NOMO-1 (cell line): ENCODE data around the gene FAM13C.

Source experiments
- DNase-seq, 2 experiments: peaks; one replicate each; lab custom pipeline; 2025; ENCODE audit not compliant: unreplicated experiment in 2 of 2; lab: John Stamatoyannopoulos, UW

Gene FAM13C

DNA sequence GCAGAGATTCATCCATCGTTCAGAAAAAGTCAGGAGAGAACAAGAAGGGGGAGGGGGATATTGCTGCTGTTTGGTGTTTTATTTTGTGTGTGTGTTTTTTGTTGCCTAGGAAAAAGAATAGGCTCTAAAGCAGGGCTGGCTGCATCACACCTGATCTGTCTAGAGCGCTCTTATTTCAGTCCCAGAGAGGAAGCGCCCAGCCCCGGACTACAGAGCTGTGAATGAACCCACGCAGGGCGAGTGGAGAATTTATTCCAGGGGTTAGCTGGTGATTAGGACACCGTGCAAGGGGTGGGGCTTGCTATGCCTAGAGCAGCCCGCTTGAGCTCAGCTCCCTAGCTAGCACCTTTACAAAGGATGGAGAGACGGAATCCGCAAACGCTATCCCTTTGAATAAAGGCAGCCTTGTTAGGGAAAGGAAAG lies 621 bp upstream of the FAM13C start:
- no peak for DNase-seq

- no peak for DNase-seq
Observed at GRCh38 chr10:59361663-59362143, 646 bp downstream of the FAM13C start.

- DNase-seq: no peak
Observed at GRCh38 chr10:59360605-59361405, 1.5 kb downstream of the FAM13C start.

GRCh38 chr10:59358576-59358975 lies 3.8 kb downstream of the FAM13C start:
- no peak for DNase-seq

DNA sequence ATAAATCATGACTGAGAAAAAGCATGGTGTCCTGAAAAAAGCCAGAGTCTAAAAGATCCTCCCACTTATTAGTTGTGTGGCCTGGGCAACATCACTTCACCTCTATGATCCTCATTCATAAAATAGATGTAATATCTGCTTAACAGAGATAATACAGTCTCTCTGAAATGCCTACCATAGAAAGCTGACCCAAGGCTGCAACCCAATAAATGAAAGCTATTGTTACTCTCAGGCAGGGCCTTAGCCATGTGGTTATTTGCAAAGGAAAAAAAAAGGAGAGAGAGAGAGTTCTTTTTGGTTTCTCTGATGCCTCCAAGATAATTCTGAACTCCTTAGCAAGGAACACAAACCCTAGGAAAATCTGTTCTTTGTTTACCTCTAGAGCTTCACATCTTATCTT lies 7.9 kb downstream of the FAM13C start:
- no peak for DNase-seq

GRCh38 chr10:59350558-59350957 lies 11.8 kb downstream of the FAM13C start:
- DNase-seq: no peak

DNA sequence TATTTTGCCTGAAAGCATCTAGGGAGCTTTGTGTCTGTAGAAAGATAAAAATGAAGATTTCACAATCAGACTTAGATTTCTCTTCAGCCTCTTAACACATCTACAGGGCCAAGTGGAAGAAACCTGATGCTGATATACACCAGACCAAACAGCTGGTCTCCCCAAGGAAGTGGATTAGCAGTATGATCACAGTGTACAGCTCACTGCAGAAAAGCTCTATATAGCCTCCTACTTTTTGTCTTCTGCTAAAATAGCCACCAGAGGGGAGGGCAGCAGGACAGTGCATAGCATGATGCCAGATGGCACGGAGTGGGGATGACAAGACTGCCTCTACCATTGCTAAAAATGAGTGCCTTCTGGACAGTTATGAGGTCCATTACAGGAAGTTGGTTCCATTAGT lies 16.0 kb downstream of the FAM13C start:
- no peak for DNase-seq

DNA sequence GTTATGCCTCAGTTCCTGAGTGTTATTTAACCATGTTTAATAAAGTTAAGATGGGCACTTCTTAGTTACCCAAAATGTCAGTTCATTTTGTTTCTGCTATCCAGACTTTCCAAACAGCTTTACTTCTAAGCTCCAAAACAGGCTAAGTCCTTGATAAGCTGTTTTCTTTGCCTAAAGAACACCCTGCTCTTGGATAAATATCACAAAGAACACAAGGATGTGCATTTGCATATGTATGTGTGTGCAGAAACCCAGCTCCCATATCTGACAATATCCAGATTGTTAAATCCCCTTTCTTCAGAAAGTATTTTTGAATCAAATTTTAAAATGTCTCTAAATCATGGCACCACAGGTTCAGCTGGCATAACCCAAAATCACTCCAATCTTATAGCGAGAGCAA lies 19.6 kb downstream of the FAM13C start:
- no peak for DNase-seq

GRCh38 chr10:59342000-59342399 lies 20.3 kb downstream of the FAM13C start:
- DNase-seq: no peak

DNA sequence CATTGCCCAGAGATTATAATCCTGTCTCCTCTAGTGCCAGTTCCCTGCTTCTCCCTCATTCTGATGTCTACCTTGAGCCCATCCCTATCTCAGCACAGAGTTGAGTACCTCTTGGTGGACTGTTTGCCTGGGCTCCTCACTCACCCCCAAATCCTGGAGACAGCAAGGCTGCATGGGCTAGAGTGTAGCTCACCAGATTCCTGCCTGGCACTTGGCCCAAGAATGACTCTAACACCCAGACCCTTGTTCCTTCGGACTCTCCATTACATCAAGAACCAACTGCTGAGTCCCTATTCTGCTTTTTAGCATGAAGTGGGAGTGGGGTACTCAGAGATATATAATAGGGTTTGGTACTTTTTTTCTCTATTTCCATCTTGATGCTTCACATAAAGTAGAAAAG lies 22.1 kb downstream of the FAM13C start:
- DNase-seq: no peak

DNA sequence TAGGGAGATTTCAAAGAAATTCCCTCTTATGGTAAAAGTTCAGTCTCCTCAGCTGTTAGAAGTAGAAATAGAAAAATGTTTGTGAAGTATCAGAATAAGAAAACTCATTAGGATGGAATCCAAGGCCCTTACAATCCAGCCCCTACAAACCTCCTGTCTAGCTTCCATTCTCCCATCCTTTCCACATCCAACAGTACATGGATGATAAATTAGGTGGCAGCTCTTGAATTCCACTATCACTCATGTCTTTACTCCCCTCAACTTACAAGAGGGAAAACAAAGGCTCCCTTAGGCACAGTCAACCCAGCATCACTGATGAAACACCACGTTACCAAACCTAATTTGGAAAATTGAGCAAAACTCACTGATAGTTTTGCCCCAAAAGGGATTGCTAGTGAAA lies 23.0 kb downstream of the FAM13C start:
- DNase-seq: no peak

DNA sequence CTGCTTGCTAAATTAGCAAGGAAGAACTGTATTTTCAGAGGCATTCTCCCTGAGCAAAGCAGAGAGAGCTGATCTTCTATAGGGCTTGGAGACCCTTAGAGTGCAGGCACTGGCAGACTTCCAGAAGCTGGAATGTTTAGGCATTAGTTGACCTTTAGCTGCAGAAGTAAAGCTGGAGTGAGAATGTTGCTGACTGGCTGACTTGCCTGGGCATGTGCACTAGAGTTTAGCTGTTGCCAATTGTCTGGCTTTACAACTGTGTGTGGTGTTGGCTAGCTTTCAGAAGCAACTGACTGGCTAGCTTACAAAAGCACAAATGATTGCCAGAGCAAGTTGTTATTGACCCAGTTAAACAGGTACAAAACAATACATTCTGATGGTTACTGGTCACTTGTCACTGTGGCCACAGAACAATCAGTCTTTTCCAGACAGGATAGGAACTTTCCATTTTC lies 25.1 kb downstream of the FAM13C start:
- DNase-seq: no peak

- no peak for DNase-seq
Observed at GRCh38 chr10:59336632-59337031, 25.7 kb downstream of the FAM13C start.

GRCh38 chr10:59335497-59335896 lies 26.9 kb downstream of the FAM13C start:
- no peak for DNase-seq

- DNase-seq: no peak
Observed at GRCh38 chr10:59333701-59334100, 28.6 kb downstream of the FAM13C start.

DNA sequence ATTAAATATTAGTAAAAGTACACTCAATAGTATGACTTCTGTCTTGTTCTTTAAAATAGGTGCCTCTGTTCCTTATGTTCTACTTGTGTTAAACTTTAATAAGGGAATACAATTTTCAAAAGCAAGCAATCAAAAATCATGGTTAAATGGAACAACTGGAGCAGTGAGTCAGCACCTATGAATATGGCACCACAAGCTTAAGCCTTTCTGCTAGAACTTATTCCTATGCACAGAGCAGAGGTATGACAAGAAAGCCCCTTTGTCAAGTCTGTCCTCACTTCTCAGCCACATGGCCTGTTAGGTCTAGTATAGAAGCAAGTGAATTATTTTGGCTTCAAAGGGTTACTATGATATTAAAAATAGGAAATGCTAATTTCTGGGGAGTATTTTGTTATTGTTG lies 29.8 kb downstream of the FAM13C start:
- DNase-seq: no peak

DNA sequence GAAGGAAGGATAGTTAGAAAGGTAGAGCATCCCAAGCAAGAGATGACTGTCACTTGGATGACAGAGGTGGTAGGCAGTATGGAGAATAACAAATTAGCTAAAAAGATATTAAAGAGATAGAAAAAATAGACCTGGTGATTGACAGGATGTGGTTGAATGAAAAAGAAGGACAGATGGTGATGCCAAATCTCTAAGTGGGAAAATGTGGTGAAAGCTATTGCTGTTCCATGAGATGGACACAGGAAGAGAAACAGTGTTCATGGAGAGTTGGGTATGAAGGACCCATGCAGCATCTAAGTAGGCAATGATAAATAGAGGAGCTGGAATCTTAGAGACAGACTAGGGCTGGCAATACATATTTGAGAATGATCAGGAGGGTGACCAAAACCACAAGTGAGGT lies 30.7 kb downstream of the FAM13C start:
- DNase-seq: no peak

- DNase-seq: no peak
Observed at GRCh38 chr10:59325116-59325515, 37.2 kb downstream of the FAM13C start.

DNA sequence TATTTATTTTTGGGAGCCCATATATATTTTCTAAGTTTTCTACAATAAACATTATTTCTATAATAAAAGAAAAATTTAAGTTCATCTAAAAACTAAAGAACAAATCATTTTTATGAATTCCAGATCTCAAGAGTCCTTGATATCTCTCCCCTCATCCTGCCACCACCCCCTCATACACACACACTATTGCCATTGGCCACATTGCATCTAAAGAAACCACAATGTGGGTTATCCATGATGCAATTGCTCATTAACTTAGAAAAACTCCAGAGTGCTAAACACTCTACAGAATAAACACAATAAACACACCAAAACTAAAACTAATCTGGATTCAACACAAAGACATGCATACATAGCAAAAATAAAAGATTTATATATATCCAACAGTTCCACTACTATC lies 37.8 kb downstream of the FAM13C start:
- DNase-seq: no peak

- no peak for DNase-seq
Observed at GRCh38 chr10:59323831-59324401, 38.4 kb downstream of the FAM13C start.

DNA sequence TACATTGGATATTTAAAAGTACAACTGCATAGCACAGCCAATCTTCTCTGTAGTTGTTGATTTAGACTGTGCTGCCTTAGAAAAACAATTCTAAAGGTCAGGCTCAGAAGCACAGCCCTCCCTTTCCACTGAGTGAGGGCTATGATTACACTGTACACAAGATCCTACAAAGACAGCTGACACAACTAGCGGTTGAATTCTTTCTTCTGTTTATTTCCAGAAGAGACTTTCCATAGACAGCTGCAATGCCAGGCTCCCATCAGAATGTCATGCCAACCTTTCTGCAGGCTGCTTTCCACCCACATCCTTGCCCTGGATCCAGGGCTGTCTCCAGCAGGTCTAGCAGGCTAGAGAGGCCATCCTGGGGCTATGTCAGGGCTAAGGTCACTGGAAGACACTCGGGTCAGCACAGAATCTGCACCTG lies 39.3 kb downstream of the FAM13C start:
- DNase-seq: no peak

DNA sequence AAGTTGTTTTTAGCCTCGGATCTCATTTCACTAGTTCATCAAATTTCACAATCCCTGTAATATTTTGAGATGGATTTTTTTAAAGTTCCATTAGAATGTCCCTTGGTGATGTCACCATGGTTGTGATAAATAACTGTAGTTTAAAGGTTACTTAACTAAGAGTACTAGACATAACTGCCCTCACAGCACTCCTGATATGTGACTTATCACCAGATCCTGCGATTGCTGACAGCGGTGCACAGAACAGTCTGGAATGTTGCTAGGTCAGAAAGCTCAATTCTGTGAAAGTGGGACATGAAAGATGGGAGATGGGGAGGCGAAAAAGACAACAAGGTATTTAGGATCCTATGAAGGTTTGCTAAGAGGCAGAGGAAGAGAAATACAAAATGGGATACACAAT lies 40.2 kb downstream of the FAM13C start:
- DNase-seq: no peak
